Activated CD8-positive, alpha-beta memory T cell treated with anti-CD3 and anti-CD28 coated beads, Interleukin-2, amount 50 U/mL, for 1 hour (primary cell): Measurements from ENCODE around the gene THSD8.

ENCODE experiments used
- DNase-seq: peaks from one replicate; pipeline ENCODE4 v3.0.0-alpha.2; 2020; ENCODE audit errors: extremely low read depth

THSD8 gene

GRCh38 chr19:12779162-12779993 lies 22.5 kb upstream of the THSD8 start:
- DNase-seq: no peak

DNA sequence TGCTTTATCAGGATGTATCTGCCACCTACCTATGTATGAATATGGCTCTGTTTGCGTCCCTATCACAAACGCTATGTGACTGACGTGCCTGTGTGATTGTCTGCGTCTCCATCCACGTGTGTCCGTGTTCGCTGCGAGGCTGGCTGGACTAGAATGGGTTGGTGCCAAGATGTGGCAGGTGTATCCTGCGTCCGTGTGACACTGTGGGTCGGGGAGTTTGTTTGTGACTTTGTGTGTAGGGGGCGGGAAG lies 19.8 kb upstream of the THSD8 start:
- DNase-seq: peak; percentile 91

GRCh38 chr19:12782424-12783290 lies 19.2 kb upstream of the THSD8 start:
- DNase-seq: peak; percentile 92

DNA sequence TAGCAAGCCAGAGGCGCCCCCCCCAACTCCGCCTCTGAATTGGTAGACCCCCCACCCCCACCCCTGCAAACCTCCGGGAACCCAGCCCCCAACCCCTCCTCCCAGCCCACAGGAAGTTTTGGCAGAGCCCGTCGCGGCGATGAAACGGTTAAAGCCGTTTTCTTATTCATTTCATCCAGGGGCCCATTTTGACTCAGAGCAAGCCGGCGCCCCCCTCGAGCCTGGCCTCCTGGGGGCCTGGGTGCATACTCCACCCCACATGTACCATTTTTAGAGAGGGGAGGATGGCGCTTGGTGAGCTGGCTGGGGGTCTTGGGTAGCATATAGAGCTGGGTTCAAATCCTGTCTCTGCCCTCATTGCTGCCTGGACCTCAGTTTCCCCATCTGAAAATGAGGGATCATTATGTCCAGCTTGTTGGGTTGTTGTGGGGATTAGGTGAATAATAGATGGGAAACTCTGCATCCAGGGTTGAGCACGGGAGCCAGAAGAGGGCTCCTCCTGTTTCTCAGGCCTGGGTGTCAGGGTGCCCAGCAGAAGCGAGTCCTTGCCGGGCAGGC lies 18.5 kb upstream of the THSD8 start:
- DNase-seq: no peak

DNA sequence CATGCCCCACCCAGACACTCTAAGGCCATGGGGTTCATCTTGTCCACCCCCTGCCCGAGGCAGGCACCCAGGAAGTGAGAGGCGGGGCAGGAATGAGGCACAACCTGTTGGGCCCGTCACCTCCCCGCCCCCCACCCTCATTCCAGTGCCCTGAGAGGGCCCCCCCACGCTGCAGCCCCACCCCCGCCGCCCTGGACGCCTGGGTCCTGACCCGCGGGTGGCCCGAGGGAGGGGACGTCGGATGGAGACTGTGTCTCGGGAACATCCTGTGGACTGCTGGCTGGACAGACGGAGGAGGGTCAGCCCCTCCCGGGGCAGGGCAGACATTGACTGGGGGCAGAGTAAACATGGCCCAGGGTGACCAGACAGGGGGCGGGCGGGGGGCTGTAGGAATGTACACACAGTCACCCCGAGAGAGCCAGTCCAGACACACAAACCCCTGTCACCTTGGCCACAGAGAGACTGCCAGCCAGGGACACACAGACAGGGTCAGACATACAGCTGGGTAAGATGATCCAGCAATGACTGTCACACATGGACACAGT lies 17.9 kb upstream of the THSD8 start:
- no peak for DNase-seq

GRCh38 chr19:12784394-12784870 lies 17.4 kb upstream of the THSD8 start:
- no peak for DNase-seq

DNA sequence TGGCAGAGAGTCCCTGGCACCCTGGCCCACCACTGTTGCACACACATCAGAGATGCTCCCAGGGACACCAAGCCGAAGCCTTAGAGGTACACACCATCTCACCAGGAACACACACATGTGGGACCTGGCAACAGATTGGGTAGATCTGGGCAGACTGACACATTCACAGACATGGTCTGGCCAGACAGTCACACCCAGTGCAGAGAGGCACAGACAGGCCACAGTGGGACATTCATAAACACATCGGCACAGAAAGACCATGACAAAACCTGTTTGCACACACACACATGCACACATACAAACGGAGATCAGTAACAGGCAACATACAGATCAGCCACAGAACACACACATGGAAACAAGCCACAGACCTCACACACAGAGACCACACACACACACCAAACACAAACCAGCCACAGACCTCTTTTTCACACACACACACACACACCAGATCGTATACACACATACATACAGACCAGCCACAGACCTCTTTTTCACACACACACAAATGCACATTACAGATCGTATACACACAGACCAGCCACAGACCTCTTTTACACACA lies 16.9 kb upstream of the THSD8 start:
- DNase-seq: no peak

DNA sequence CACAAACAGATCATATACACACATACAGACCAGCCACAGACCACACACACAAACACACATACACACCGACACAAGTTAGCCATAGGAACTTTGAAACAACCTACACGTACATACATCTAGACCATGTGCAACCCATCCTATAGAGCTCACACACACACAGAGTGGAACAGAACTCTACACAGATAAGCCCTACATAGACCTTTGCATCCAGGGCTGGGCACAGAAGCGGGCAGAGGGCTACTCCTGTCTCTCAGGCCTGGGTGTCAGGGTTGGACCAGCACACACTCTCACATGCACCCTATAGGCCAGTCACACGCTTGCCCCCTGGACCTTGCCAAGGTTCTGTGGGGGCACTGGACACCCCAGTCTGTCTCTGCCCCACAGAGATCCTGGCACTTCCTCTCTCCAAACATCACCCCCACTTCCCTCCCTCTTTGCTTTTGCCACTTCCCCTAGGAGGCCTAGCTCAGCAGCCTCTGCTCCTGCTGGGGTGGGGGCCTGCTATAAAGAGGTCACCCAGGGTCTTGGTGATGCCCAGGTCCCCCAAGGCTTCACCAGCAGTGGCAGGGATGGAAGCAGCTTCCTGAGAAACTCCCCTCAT lies 16.3 kb upstream of the THSD8 start:
- no peak for DNase-seq

DNA sequence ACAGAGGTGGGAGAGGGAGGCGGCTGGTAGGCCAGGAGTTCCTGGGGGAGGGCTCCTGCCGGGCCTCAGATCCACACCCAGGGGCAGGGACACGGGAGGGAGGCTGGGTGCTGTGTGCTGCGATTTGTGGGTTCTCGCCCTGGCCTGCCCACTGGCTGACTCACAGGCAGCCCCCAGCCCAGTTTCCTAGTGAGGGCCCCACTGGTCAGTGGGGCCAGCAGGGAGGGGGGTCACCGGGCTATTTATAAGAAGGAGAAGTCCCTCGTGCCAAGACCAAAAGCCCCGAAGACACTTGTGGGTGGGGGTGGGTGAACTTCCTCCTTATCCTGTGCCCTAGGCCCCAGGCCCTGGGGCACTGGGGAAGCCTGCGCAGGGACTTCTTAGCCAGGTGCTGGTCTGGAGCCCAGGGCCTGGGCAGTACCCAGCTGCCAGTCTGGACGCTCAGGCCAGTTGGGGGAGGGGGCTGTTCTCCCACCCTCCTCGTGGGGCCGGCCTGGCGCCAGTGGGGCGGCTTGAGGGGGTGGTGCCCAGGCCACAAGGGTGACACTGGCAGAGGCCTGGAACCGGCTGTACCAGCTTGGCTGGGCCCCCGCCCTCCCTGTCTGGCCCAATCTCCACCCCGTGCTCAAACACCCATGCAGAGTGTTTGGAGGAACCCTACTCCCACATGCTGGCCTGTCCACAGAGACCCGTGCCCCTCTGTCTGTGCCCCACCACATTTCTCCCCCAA lies 15.6 kb upstream of the THSD8 start:
- no peak for DNase-seq

GRCh38 chr19:12786952-12787351 lies 14.9 kb upstream of the THSD8 start:
- DNase-seq: no peak

- no peak for DNase-seq
Measured at GRCh38 chr19:12787458-12787857, 14.4 kb upstream of the THSD8 start.

DNA sequence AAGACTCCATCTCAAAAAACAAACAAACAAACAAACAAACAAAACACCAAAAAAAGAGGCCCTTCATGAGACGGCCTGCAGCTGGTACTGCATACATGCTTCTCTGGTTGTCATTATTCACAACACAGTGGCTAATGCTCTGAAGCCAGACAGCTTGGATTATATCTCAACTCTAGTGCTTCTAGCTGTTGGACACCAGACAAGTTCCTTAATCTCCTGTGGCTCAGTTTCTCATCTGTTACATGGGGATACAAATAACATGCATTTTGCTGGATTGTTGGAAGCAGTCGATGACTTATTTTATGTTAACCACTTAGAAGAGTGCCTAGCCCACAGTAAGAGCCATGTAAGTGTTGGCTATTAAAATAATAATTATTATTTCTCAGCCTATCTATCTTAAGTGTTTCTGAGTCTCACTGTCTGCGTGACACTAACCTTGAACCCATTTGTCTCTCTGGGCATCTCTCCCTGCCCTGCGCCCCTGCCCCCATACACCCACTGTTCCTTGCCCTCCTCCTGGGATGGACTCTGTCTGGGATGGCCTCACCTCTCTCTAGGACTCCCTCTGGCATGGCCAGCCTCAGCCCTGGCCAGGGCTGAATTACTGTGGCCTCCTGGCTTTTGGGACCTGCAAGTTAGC lies 13.7 kb upstream of the THSD8 start:
- no peak for DNase-seq

GRCh38 chr19:12788682-12789097 lies 13.2 kb upstream of the THSD8 start:
- DNase-seq: no peak

DNA sequence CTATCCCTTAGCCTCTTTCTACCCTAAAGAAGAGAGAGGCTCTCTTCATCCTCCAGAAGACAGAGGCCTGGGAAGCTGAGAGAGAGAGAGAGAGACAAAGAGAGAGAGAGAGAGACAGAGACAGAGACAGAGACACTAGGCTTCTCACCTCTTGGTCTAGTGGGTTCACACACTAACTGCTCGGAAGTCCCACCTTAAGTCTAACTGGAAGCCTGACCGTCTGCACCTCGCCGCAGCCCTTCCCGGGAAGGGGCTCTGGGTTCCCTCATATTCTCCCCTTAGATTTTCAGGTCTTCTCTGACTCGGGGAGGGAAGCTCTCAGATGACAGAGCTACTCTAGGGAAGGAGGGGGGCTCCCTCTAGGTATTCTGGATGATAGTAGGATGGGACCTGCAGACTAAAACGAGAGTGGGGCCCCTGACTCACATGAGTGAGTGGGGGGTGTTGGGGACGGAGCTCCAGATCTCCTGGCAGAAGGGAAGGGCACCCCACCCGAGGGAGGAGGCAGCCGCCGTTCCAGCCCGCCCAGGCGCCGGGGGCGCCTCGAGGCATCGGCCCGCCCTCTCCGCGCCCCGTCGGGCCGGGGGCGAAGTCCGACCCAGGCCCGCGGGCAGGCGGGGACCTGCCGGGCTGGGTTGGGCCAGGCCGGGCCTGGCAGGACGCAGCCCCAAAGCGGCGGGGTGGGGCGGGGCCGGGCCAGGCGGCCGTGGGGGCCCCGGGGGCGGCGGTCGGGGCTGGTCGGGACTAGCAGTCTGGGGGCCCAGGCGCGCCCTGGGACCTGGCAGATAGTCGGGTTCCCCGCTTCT lies 12.6 kb upstream of the THSD8 start:
- DNase-seq: no peak

- DNase-seq: peak; percentile 86
Measured at GRCh38 chr19:12789904-12790619, 11.8 kb upstream of the THSD8 start.

DNA sequence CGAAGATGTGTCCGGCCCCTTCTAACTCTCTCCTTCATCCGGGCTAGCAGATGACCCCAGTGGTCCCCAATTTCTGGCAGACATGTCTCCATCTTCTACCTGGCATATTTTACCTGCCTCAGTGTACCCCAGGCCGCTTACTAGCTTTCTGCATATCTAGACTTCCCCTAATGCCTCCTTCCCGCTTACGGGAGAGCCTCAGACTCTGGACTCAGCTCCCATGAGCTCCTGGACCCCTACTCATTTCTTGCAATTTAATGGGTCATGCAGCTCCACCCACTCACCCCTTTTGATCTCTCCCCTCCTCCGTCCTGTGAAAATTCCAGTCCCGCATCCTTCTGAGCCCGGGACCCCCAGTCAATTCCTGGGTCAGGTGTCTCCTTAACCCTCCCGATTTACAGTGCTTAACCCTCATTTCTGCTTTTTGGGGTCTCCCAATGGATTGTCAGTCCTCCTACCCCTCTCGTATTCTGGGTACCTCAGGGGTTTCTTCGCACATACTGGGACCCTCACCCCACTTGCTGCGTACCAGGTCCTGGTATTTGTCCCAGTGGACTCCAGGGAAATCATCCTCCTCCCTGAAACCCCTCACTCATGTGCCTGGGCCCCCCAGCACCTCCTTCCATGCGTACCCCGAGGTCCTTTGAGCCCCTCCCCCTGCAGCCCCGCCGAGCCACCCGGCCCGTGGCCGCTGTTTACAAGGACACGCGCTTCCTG lies 11.1 kb upstream of the THSD8 start:
- no peak for DNase-seq

GRCh38 chr19:12791345-12792050 lies 10.4 kb upstream of the THSD8 start, which contains the start of gene JUNB:
JUNB (plus strand) TSS chr19:12791486; CDS start chr19:12791772, 286 bp downstream.
- DNase-seq: peak; percentile 95
